Naive thymus-derived CD4-positive, alpha-beta T cell (primary cell): ENCODE results near the gene HECTD4. TPM values are rescaled to one million over a fixed set of nuclear protein-coding genes. Genes with fewer than 3 reads are reported as not detected.

Experiments
- ATAC-seq: fragments of 150-1000 bp; cut with Tn5 transposase; 2 replicates; pipeline ENCODE4 v1.10.0; 2021; ENCODE audit warnings: mild to moderate bottlenecking, moderate library complexity
- CTCF ChIA-PET: fragments of 350-600 bp; sonication (Branson Sonifier 250); formaldehyde crosslinking; loops from one replicate; lab custom pipeline; 2021; ENCODE audit warnings: antibody characterized with exemption; lab: Charles Lee
- POLR2A ChIA-PET: fragments of 350-600 bp; sonication (Branson Sonifier 250); formaldehyde crosslinking; loops from one replicate; lab custom pipeline; 2021; ENCODE audit warnings: antibody characterized with exemption, inconsistent platforms; lab: Charles Lee
- DNase-seq, 9 donors: peaks; one replicate each; pipeline versions ENCODE4 v3.0.0 to v3.0.0-alpha.2; 2020 to 2022; ENCODE audit warnings: mixed read lengths in 1 of 9
- H3K27ac ChIP-seq: one replicate; pipeline ENCODE4 v1.7.0; 2013; ENCODE audit warnings: mild to moderate bottlenecking, low read depth, low read length, moderate library complexity
- H3K27me3 ChIP-seq, 2 donors: one replicate each; pipeline ENCODE4 v1.7.0; 2013; ENCODE audit warnings: low read length in 2 of 2, mild to moderate bottlenecking in 2 of 2, moderate library complexity in 2 of 2; ENCODE audit not compliant: control insufficient read depth in 2 of 2, insufficient read depth in 2 of 2
- H3K36me3 ChIP-seq, 3 experiments: 1 replicate in 2 of 3; 2 replicates in 1 of 3; pipeline ENCODE4 v1.7.0; 2013; ENCODE audit warnings: low read length in 3 of 3, mild to moderate bottlenecking in 3 of 3, moderate library complexity in 1 of 3; ENCODE audit not compliant: insufficient read depth in 3 of 3, control insufficient read depth in 2 of 3
- H3K4me1 ChIP-seq, 2 donors: one replicate each; pipeline ENCODE4 v1.7.0; 2013; ENCODE audit warnings: low read length in 2 of 2, mild to moderate bottlenecking in 2 of 2, moderate library complexity in 1 of 2; ENCODE audit not compliant: control insufficient read depth in 2 of 2, insufficient read depth in 2 of 2
- H3K4me3 ChIP-seq: 2 replicates; pipeline ENCODE4 v1.7.0; 2013; ENCODE audit warnings: mild to moderate bottlenecking, low read length
- H3K9me3 ChIP-seq, 3 experiments: 1 replicate in 2 of 3; 2 replicates in 1 of 3; pipeline ENCODE4 v1.7.0; 2013; ENCODE audit warnings: low read length in 3 of 3; ENCODE audit not compliant: control insufficient read depth in 2 of 3
- H3K27ac Mint-ChIP-seq, 9 donors: one replicate each; pipeline ENCODE4 v1.8.0; 2020 to 2022; ENCODE audit warnings: mixed read lengths in 9 of 9, mild to moderate bottlenecking in 8 of 9, moderate library complexity in 5 of 9, inconsistent platforms in 2 of 9
- H3K27me3 Mint-ChIP-seq, 5 donors: one replicate each; pipeline ENCODE4 v1.8.0; 2021 to 2022; ENCODE audit warnings: mixed read lengths in 5 of 5, mild to moderate bottlenecking in 1 of 5
- H3K36me3 Mint-ChIP-seq, 5 donors: one replicate each; pipeline ENCODE4 v1.8.0; 2020 to 2022; ENCODE audit warnings: mixed read lengths in 5 of 5, mild to moderate bottlenecking in 3 of 5, inconsistent platforms in 1 of 5
- H3K4me1 Mint-ChIP-seq, 7 donors: one replicate each; pipeline ENCODE4 v1.8.0; 2020 to 2022; ENCODE audit warnings: mixed read lengths in 7 of 7, mild to moderate bottlenecking in 3 of 7, inconsistent platforms in 1 of 7
- H3K4me3 Mint-ChIP-seq, 10 donors: one replicate each; pipeline ENCODE4 v1.8.0; 2020 to 2022; ENCODE audit warnings: mild to moderate bottlenecking in 10 of 10, mixed read lengths in 10 of 10, moderate library complexity in 6 of 10, inconsistent platforms in 2 of 10
- H3K9me3 Mint-ChIP-seq, 11 donors: one replicate each; pipeline ENCODE4 v1.8.0; 2020 to 2022; ENCODE audit warnings: mixed read lengths in 11 of 11, mild to moderate bottlenecking in 4 of 11, inconsistent platforms in 1 of 11, moderate library complexity in 1 of 11
- intact Hi-C, 2 donors: fragments of 100-400 bp; cut with micrococcal nuclease; formaldehyde crosslinking; loops; one replicate each; pipeline ENCODE4 v1.15.1; 2023
- polyA plus RNA-seq, 2 donors: library from polyadenylated mRNA; unstranded; fragments of 300-500 nt; fragmentation: Illumina TruSeq; gene quantifications; one replicate each; pipeline ENCODE4 v1.2.3, GENCODE V29; 2021
- total RNA-seq, 6 experiments: library from RNA in 5 of 6; stranded (reverse) in 5 of 6; gene quantifications; 1 replicate in 5 of 6; 2 replicates in 1 of 6; pipeline ENCODE4 v1.2.3 and lab custom pipeline; 2021 to 2026

HECTD4 gene
- total and polyA plus RNA-seq, 7 experiments from 2014 or later, result 3.1 to 57.7 (median 47.9) TPM

DNA sequence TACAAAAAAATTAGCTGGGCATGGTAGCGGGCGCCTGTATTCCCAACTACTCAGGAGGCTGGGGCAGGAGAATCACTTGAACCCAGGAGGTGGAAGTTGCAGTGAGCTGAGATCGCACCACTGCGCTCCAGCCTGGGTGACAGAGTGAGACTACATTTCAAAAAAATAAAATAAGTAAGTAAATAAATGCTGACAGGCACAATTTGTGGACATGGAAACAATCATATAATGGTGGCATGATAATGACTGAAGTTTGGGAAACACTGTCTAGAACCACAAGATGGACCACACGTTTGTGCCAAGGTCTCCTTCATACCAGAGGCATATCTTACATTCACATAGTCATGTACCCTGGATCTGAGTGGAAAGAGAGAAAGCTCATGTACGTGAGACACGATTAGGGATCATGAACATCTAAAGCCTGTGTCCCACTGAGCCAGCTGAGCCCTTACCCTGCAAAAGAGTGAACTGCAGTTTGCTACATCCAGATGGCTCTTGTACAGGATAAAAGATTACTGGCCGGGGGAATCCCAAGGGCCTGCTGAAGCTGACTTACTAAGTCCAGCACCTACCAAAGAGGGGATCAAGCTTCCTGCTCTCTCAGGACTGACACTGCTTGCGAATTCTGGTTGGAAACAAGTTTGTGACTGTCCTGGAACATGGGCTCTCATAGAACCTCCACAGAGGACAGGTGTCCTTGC is 194.0 kb downstream of the HECTD4 start:
- CTCF ChIA-PET, result interaction anchor here (0.6 kb wide), 2 partner anchors 9 to 91 kb away, joined by 3 read pairs; no protein-coding TSS in a partner anchor
- Histone ChIP-seq H3K27ac (no peak overlapping the region), H3K27me3 (no peaks in the 10 kb centered on the region), H3K36me3 (peaks cover 6 to 62% (median 31%) of the 10 kb centered on the region in 3 experiments), H3K4me3 (no peak overlapping the region), H3K9me3 (no peaks in the 10 kb centered on the region), H3K4me1 (no peaks in the 10 kb centered on the region)
- Mint-ChIP-seq H3K36me3 (peaks cover 6 to 44% (median 15%) of the 10 kb centered on the region in 5 donors), H3K9me3 (no peaks in the 10 kb centered on the region), H3K4me1 (peaks cover 0 to under 1% (median 0%) of the 10 kb centered on the region in 7 donors), H3K27me3 (no peaks in the 10 kb centered on the region), H3K27ac (no peak overlapping the region), H3K4me3 (no peak overlapping the region)
- ATAC-seq (no peak), DNase-seq (no peak)
- intact Hi-C loops, result no loop called here
- POLR2A ChIA-PET, result interaction anchor here (0.6 kb wide), 1 partner anchor 1799 kb away, joined by 3 read pairs; no protein-coding TSS in a partner anchor

DNA sequence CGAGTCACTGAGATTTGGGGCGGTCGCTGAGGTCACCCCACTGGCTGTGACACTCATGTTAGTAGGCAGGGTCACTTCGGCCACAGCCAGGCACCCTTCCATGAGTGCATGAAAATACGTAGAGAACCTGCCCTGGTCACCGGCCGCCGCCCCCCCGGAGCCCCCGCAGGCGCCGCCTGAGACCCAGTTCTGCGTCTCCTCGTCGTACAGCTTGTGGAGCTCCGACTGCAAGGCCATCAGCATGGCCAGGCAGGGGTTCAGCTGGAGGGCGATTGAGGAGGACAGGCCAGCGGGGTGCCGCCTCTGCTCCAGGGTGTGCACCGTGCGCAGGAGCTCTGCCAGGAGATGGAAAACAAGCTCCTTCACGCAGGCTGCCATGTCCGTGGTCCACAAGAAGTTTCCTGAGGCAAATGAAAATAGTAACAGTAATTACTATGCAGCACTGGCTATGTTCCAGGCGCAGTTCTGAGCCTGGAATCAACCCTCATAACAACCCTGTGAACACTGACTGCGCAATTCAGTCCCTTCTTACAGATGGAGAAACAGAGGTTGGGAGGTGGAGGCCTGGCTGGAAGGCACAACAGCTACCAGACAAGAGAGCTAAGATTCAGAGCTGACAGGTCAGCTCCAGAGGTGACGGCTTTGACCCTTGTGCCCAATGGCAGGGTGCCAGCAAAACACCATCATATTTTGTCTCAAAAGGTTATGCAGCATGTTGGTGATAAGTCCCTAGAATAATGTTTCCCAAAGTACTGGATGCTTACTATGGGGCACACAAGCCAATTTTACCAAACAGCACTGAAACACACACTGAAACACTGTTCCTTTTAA is 196.9 kb downstream of the HECTD4 start:
- Mint-ChIP-seq H3K9me3 (no peaks in the 10 kb centered on the region), H3K4me1 (peaks cover 0 to 3% (median 0%) of the 10 kb centered on the region in 7 donors), H3K4me3 (no peak overlapping the region), H3K27ac (peak overlapping the region in 2 of 9 donors; percentile 25 to 51), H3K27me3 (no peaks in the 10 kb centered on the region), H3K36me3 (peaks cover 0 to 19% (median 4%) of the 10 kb centered on the region in 5 donors)
- intact Hi-C loops, result no loop called here
- H3K36me3 ChIP-seq, result peaks cover 0 to 44% (median 14%) of the 10 kb centered on the region in 3 experiments
- no peaks in the 10 kb centered on the region for H3K27me3 ChIP-seq
- no peak overlapping the region for H3K27ac ChIP-seq
- POLR2A ChIA-PET, result no interaction called here
- no peak overlapping the region for H3K4me3 ChIP-seq
- DNase-seq (no peak), ATAC-seq (no peak)
- CTCF ChIA-PET, result no interaction called here
- H3K4me1 ChIP-seq, result no peaks in the 10 kb centered on the region
- no peaks in the 10 kb centered on the region for H3K9me3 ChIP-seq

DNA sequence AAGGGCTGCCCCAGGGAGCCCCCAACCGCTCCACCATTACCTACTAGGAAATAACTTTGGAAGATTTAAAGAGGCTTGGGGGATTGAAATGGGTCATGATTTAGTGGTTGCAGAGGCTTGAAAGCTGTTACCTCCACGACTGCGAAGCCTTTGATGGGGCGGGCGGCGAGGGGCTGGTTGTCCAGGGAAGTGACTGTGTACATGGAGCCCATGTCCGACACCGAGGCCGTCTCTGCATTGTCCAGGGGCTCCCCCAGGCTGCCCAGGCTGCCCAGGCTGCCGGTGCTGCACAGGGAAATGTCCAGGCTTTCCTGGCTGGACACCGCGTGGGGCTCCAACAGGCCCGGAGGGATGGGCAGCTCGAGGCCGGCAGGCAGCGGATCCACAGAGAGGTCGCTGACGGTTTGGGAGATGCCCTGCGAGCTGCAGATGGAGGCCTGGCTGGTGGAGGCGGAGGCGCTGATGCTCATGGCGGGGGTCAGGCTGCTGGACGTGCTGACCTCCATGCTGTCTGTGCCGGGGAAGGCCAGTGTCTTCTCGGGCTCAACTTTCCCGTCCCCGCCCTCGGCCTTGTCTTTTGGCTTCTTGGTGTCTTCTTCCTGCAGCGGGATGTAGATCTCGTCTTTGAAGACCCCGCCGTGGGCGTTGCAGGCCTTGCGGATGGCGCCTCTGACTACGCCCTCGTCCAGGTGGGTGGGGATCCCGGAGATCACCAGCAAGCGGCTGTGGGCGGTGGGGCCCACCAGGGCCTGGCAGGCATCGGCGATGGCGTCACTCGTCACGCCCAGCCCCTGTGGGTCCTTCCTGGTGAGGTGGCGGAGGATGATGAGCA is 198.0 kb downstream of the HECTD4 start:
- Mint-ChIP-seq H3K4me3 (no peak overlapping the region), H3K36me3 (peaks cover 0 to 17% (median 4%) of the 10 kb centered on the region in 5 donors), H3K4me1 (peaks cover 0 to 3% (median 0%) of the 10 kb centered on the region in 7 donors), H3K27ac (no peak overlapping the region), H3K9me3 (no peaks in the 10 kb centered on the region), H3K27me3 (no peaks in the 10 kb centered on the region)
- H3K27me3 ChIP-seq, result no peaks in the 10 kb centered on the region
- H3K27ac ChIP-seq, result no peak overlapping the region
- CTCF ChIA-PET, result no interaction called here
- no peaks in the 10 kb centered on the region for H3K4me1 ChIP-seq
- H3K4me3 ChIP-seq, result no peak overlapping the region
- ATAC-seq, result no peak
- no peaks in the 10 kb centered on the region for H3K9me3 ChIP-seq
- POLR2A ChIA-PET, result no interaction called here
- peaks cover 0 to 54% (median 18%) of the 10 kb centered on the region in 3 experiments for H3K36me3 ChIP-seq
- no peak for DNase-seq
- intact Hi-C loops, result no loop called here

DNA sequence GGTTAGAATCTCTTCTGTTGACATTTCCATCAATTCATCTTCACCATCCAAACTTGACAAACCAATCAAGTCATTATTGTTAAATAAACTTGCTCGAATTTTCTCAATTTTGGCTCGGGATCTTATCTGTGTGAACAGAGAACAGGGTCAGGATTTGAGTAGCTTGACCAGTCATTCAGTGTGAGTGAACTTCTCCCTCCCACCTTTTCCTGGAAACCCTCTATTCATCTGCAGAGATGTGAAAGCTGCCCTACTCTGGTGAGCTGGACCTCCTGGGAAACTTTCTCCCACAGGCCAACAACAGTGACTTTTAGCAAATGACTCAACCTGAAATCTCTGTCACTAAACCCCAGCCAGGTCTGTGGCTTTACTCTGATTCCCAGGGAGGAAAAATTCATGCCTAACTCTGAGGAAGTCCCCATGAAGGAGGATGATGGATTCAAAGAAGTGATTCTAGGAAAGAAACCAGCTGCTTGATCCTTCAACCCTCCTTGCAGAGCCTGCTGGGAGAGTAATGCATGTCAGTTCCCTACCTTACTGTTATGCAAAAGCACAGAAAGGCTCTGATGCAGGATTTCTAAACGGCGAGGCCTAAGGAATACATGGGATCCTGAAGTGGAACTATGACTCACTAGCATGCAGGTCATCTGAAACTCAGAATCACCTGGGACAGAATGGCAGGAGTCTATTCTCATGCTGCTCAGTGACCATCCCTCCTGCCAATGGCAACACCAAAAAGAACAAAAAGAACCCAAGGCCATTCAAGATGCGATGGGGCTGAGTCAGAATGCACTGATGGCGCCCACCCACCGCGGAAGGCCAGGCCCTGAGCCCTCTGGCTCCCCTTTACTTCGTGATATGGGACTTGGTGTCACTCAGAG is 198.8 kb downstream of the HECTD4 start:
- no peaks in the 10 kb centered on the region for H3K27me3 Mint-ChIP-seq
- POLR2A ChIA-PET, result no interaction called here
- peak overlapping the region in 1 of 9 donors; percentile 36 for H3K27ac Mint-ChIP-seq
- H3K9me3 Mint-ChIP-seq, result no peaks in the 10 kb centered on the region
- Histone ChIP-seq H3K27me3 (no peaks in the 10 kb centered on the region), H3K4me3 (no peak overlapping the region), H3K27ac (no peak overlapping the region), H3K9me3 (no peaks in the 10 kb centered on the region), H3K36me3 (peaks cover 0 to 58% (median 20%) of the 10 kb centered on the region in 3 experiments), H3K4me1 (no peaks in the 10 kb centered on the region)
- ATAC-seq, result no peak
- no peak for DNase-seq
- intact Hi-C loops, result no loop called here
- no peak overlapping the region for H3K4me3 Mint-ChIP-seq
- CTCF ChIA-PET, result interaction anchor here (0.6 kb wide), 1 partner anchor 732 kb away, joined by 3 read pairs; no protein-coding TSS in a partner anchor
- H3K4me1 Mint-ChIP-seq, result peaks cover 0 to 3% (median 0%) of the 10 kb centered on the region in 7 donors
- peaks cover 0 to 18% (median 5%) of the 10 kb centered on the region in 5 donors for H3K36me3 Mint-ChIP-seq

DNA sequence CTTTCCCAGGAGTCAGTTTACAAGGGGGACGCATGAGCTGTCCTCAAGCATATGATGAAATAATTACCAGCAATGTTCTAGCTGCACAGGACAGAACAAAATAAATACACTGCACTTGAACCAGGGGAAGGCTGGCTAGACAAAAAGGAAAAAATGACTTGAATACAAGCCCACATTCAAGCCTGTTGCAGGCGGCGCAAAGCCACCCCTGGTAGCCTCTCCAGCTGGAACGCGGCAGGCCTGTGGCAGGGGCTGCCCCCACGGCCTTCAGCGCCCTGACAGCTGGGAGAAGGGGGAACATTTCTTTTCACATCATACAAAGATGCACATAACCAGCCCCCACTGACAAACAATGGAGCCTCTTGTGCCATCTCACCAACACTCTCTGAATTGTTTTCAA is 199.7 kb downstream of the HECTD4 start:
- no peak overlapping the region for H3K27ac ChIP-seq
- peaks cover 0 to 62% (median 19%) of the 10 kb centered on the region in 3 experiments for H3K36me3 ChIP-seq
- CTCF ChIA-PET, result interaction anchor here (0.6 kb wide), 1 partner anchor 731 kb away, joined by 3 read pairs; no protein-coding TSS in a partner anchor
- H3K4me1 Mint-ChIP-seq, result peaks cover 0 to 3% (median 0%) of the 10 kb centered on the region in 7 donors
- POLR2A ChIA-PET, result no interaction called here
- ATAC-seq (no peak), DNase-seq (no peak)
- H3K4me3 ChIP-seq, result no peak overlapping the region
- intact Hi-C loops, result no loop called here
- H3K9me3 Mint-ChIP-seq, result no peaks in the 10 kb centered on the region
- H3K27me3 ChIP-seq, result no peaks in the 10 kb centered on the region
- no peaks in the 10 kb centered on the region for H3K9me3 ChIP-seq
- H3K4me3 Mint-ChIP-seq, result no peak overlapping the region
- no peaks in the 10 kb centered on the region for H3K4me1 ChIP-seq
- H3K27me3 Mint-ChIP-seq, result no peaks in the 10 kb centered on the region
- H3K27ac Mint-ChIP-seq, result no peak overlapping the region
- H3K36me3 Mint-ChIP-seq, result peaks cover 0 to 21% (median 5%) of the 10 kb centered on the region in 5 donors
